Neural cell (in vitro differentiated cells): ENCODE results near the gene NXPH3.

Experiments used
- CTCF ChIP-seq: fragments of 450-650 bp; IDR thresholded peaks from 2 replicates; pipeline ENCODE4 v1.5.1; 2014; ENCODE audit warnings: antibody characterized with exemption, mild to moderate bottlenecking, moderate library complexity; ENCODE audit not compliant: poor library complexity, severe bottlenecking
- EP300 ChIP-seq: fragments of 450-650 bp; conservative IDR thresholded peaks from 2 replicates; pipeline ENCODE4 v1.6.1; 2014; ENCODE audit warnings: antibody characterized with exemption, mild to moderate bottlenecking, moderate library complexity; ENCODE audit not compliant: poor library complexity, severe bottlenecking

GRCh38 chr17:49572226-49572625, 3.4 kb upstream of the NXPH3 start:
- TF ChIP-seq CTCF, result no peak
- no peak for TF ChIP-seq EP300
